ENCODE results near the gene KDM6A.
"Not testable (repeated sequence)": the region's sequence is repeated elsewhere in the genome, so short reads cannot be mapped to it uniquely, and the experiment has no call there.

KDM6A gene

DNA sequence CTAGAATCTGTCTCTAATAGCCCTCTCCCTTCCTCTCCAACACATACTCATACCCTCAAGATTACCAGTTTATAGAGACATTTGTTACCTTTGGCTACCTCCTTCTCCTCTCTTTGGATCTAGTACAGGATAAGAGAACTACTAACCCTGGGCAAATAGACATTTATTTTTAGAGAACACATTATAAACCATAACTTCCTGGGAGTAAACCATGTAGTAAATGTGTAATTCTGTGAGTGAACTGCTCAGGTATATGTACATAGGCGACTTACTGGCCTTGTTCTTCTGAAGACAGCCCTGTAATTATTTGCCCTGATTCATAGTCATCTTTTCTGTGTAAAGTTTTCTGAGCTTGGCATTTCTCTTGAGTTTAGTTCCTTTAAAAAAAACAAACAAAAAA is 94.2 kb downstream of the KDM6A start:
- DNase-seq = no peak

DNA sequence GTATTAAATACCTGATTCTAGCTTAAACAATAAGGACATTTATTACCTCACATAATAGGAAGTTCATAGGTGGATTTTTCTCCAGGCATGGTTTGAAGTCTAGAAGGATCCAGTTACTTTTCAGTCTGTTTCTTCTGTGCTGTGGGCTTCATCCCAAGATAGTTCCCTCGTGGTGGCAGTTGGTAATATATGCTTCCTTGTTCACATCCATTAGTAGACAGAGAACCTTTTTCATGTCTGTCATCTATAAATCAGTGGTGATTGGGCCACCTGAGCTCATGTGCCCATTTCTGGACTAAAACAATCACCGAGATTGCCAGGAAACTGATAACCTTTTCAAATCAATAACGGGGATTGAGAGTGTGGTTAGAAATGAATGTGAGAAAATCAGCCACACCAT is 97.7 kb downstream of the KDM6A start:
- DNase-seq = no peak

- no peak for DNase-seq
Measured at GRCh38 chrX:44971674-44972073, 98.7 kb downstream of the KDM6A start.

DNA sequence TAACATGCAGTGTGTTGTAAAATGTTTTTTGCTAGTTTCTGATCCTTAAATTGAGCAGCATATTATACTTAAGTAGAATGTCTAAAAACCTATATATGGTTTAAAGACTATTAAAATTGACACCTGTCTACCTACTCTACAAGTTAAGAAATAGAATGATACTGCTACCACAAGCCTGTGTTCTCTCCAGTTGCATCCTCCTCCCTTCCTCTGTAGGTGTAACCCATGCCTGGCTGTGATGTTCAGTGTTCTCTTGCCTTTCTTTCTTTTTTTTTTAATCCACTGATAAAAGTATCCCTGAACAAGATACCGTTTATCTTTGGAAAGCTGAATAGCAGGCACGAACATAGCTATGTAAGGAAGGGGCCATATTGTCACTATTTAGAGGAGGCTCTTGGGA is 99.1 kb downstream of the KDM6A start:
- DNase-seq = no peak

DNA sequence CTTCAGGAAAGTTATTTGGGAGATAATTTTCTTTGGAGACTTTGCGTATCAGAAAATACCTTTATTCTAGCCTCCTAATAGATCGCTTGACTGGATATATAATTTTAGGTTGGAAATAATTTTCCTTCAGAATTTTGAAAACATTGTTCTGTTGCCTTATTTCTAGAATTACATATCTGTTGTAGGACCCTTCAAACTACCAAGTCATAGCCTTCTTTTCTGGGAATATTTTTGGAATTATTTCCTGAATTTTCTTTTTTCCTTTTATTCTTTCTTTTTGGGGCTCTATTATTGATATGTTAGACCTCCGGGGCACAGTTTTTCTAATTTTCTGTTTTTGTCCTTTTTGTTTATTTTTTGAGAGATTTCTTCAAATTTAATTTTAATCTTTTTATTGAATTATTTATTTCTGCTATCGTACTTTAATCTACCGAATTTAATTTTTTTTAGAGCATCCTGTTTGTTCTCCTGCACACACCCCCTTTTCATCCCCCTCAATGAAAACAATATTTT is 100.5 kb downstream of the KDM6A start:
- no peak for DNase-seq

DNA sequence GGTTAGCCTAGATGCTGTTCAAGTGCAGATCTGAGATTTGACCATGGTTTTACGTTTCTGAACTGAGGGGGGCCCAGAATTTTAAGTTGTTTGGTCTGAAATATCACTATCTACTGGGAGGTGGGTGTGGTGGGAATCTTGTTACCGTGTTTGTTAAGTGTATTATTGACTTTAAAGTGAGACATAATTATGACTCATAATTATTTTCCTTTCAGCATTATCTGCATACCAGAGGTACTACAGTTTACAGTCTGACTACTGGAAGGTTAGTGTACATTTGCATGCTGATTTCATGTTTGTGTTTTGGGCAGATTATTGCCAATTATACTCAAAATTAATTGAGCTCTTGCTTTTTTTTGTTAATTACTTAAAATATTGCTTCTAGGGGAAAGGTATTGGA is 101.5 kb downstream of the KDM6A start:
- no peak for DNase-seq

GRCh38 chrX:44975666-44976263 is 102.8 kb downstream of the KDM6A start:
- DNase-seq = no peak

- no peak for DNase-seq
Measured at GRCh38 chrX:44978976-44979375, 106.0 kb downstream of the KDM6A start.

GRCh38 chrX:44980403-44980802 is 107.4 kb downstream of the KDM6A start:
- DNase-seq = no peak

- DNase-seq = no peak
Measured at GRCh38 chrX:44980883-44981282, 107.9 kb downstream of the KDM6A start.

GRCh38 chrX:44989995-44990770 is 117.2 kb downstream of the KDM6A start:
- no peak for DNase-seq

GRCh38 chrX:44992775-44993174 is 119.8 kb downstream of the KDM6A start:
- DNase-seq = no peak

GRCh38 chrX:44996277-44996676 is 123.3 kb downstream of the KDM6A start:
- DNase-seq = no peak

DNA sequence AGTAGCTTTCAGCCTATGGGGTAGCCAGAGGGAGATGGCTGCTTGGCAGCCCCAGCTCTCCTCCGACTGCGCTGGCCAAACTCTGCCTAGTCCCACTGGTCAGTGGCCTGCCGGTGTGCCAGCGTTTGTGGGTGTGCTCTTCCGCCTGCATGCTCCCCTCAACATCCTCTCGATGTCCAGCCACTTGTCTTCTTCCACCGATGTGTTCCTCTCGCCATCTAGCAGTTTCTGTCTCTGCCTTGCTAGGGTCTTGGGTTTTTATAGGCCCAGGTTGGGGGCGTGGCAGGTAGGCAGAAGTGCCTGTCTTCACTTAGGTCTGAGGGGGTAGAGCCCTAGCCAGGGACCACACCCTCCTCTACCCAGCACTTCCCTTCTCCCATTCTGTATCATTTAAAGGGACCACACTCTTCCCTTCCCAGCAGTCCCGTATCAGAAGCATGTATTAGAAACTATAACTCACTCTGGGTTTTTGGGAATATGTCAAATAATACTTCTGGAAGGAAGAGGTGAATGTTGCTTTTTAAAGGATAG is 124.4 kb downstream of the KDM6A start:
- no peak for DNase-seq

DNA sequence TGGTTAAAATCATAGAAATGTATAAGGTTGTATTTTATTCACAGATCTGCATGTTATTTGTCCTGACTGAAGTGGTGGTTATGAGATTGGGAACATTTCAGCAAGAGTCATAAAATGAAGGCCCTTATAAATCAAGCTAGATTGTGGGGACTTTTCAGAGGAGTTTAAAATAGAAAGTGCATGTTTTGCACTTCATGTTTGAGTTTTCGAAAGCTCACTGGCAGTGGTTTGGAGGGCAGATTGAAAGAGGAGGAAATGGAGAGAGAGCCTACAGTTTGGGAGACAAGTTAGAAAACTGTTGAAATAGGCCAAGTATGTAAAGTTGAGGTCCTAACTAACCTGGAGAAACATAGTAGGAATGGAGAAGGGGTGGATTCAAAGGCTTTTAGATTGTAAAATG is 124.9 kb downstream of the KDM6A start:
- no peak for DNase-seq

DNA sequence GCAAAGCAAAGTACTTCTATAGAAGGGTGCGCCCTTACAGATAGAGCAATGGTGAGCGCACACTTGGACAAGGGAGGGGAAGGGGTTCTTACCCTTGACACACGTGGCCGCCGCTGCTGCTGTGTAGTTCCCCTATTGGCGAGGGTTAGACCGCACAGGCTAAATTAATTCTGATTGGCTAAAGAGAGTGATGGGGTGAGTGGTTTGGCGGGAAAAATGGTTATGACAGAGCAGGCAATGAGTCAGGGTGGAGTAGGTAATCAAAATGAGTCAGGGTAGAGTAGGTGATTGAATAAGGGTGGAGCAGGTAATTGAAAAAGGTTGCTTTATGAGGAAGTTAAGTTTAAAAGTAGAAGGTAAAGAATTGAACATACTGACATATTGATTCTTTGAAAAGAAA is 126.2 kb downstream of the KDM6A start:
- DNase-seq = not testable (repeated sequence)

- not testable (repeated sequence) for DNase-seq
Measured at GRCh38 chrX:44999872-45000271, 126.9 kb downstream of the KDM6A start.

- DNase-seq = no peak
Measured at GRCh38 chrX:45001048-45001447, 128.1 kb downstream of the KDM6A start.

- DNase-seq = no peak
Measured at GRCh38 chrX:45003085-45003484, 130.1 kb downstream of the KDM6A start.

GRCh38 chrX:45006002-45006800 is 133.2 kb downstream of the KDM6A start:
- DNase-seq = no peak

GRCh38 chrX:45007598-45007997 is 134.6 kb downstream of the KDM6A start:
- DNase-seq = no peak

DNA sequence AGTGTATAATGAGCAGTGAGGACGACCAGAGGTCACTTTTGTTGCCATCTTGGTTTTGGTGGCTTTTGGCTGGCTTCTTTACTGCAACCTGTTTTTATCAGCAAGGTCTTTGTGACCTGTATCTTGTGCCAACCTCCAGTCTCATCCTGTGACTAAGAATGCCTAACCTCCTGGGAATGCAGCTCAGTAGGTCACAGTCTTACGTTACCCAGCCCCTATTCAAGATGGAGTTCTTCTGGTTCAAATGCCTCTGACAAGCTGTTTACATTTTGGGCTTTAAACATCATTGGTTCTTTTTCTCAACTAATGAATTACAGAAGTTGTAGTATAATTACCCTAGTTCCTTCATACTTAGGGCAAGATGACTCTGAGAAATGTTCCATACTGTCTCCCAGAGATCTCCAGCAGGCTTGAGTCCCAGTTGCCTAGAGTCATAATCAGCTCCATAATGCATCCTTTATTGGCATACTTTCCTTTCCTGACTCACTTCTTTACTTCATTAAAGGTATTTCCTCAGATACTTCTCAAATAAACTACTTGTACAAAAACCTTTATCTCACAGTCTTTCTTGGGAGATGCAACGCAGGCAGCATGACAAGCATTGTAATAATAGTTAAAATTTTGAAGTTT is 136.5 kb downstream of the KDM6A start:
- DNase-seq = no peak

GRCh38 chrX:45011131-45011530 is 138.1 kb downstream of the KDM6A start:
- no peak for DNase-seq

Data from effector CD4-positive, alpha-beta T cell (primary cell).